ENCODE results near the gene SMIM41. TPM values are rescaled to one million over a fixed set of nuclear protein-coding genes. Genes with fewer than 3 reads are reported as not detected.

SMIM41 gene
- polyA plus RNA-seq, 1 donor from 2014 or later = not detected

DNA sequence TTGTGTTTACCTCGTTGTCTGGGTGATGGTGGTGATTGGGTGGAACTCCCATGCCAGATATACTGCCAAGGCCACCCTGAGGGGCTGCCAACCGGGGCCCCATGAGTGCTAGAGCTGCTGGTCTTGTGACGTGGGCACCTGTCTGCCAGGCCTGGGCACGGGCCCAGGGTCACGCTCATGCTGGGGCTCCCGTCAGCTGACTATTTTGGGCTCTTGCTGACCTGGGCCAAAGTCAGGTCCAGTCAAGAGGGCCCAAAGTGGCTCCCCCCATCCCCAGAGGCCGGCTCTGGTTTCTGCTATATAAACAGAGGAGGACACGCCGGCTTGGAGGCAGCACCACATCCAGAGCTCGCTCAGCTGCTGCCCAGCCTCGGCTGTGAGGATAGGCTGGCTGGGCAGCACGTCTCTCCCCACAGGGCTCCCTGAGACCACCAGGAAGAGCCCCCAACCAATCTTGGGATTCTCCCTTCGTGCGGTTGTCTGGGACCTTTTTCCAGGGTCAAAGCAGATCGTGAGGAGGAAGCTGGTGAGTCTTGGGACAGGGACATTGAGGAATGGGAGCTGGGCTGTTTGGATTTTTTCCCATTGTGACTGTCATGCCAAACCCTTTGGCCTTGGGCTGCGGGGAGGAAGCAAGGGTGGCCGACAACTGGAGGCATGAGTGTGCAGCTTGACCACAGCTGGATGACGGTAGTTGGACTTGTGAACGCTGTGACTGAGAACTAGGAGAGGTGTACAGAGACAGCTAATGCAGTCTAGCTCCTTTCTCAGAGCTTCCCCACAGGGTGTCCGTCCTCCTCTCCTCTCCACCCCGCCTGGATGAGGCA, 35.9 kb upstream of the SMIM41 start:
- Histone ChIP-seq H3K36me3 (ENCODE audit: insufficient read depth, low read length) (no peaks in the 10 kb centered on the region), H3K27ac (ENCODE audit: low read length) (no peak overlapping the region), H3K4me2 (ENCODE audit: low read length) (no peak overlapping the region), H3F3A (ENCODE audit: insufficient read depth, low read length, poor library complexity, severe bottlenecking) (no peaks in the 10 kb centered on the region), H3K9me2 (ENCODE audit: insufficient read depth, low read length) (no peaks in the 10 kb centered on the region), H3K4me3 (ENCODE audit: low read length) (no peak overlapping the region), H3K9ac (ENCODE audit: low read length) (no peak overlapping the region), H2AFZ (ENCODE audit: low read depth, low read length) (no peak overlapping the region), H4K20me1 (ENCODE audit: insufficient read depth) (no peaks in the 10 kb centered on the region), H3K27me3 (ENCODE audit: insufficient read depth, low read depth, low read length) (no peaks in the 10 kb centered on the region), H3K9me3 (ENCODE audit: low read length) (no peaks in the 10 kb centered on the region), H3K79me2 (replicated peaks; ENCODE audit: insufficient read depth, low read length) (no peaks in the 10 kb centered on the region)
- TF ChIP-seq SMC3 (conservative IDR thresholded peaks at IDR 0.05; ENCODE audit: poor library complexity) = no peak
- no peak for TF ChIP-seq EZH2 (IDR thresholded peaks at IDR 0.05; ENCODE audit: borderline replicate concordance, insufficient read depth, low read length, poor library complexity, severe bottlenecking)
- TF ChIP-seq TAF1 (IDR thresholded peaks at IDR 0.05; ENCODE audit: low read depth) = no peak

DNA sequence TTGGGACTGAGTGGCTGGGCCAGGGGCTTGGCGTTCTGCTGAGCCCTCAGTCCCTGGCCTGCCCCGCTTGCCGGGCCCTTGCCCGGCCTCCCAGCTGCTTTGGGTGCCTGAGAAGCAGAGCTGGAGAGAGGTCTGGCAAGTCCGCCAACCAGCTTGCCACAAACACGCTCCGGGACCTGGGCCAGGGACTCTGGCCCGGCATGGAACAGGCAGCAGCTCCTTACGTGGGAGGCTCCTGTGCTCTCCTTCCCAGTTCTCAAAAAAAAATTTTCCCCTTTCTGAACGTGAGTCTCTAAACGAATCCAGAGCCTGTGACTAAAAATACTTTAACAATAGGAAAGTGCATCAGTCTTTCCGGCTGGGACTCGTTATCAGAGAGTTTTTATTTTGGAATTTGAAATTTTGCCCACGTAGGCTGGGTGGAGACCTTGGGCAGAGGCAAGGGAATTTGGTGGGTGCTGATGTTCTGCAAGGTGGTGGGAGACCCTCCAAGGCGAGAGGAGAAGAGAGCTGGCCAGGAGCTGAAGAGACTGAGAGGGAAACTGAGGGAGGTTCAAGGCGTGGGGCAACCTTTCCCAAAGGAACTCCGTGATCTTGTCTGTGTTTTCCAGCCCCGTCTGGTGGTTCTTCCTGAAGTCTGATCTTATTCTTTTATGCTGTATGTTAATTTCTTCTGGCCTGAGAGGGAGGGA, 35.1 kb upstream of the SMIM41 start:
- TF ChIP-seq EP300 (conservative IDR thresholded peaks at IDR 0.05; ENCODE audit: poor library complexity, severe bottlenecking) (no peak), TAF1 (IDR thresholded peaks at IDR 0.05; ENCODE audit: low read depth) (no peak), POLR2AphosphoS5 (IDR thresholded peaks at IDR 0.05) (no peak), SMC3 (conservative IDR thresholded peaks at IDR 0.05; ENCODE audit: poor library complexity) (no peak), EZH2 (IDR thresholded peaks at IDR 0.05; ENCODE audit: borderline replicate concordance, insufficient read depth, low read length, poor library complexity, severe bottlenecking) (no peak), RAD21 (conservative IDR thresholded peaks at IDR 0.05) (no peak), MXI1 (conservative IDR thresholded peaks at IDR 0.05; ENCODE audit: poor library complexity, severe bottlenecking) (no peak)
- TF ChIP-seq, protein P1, sequence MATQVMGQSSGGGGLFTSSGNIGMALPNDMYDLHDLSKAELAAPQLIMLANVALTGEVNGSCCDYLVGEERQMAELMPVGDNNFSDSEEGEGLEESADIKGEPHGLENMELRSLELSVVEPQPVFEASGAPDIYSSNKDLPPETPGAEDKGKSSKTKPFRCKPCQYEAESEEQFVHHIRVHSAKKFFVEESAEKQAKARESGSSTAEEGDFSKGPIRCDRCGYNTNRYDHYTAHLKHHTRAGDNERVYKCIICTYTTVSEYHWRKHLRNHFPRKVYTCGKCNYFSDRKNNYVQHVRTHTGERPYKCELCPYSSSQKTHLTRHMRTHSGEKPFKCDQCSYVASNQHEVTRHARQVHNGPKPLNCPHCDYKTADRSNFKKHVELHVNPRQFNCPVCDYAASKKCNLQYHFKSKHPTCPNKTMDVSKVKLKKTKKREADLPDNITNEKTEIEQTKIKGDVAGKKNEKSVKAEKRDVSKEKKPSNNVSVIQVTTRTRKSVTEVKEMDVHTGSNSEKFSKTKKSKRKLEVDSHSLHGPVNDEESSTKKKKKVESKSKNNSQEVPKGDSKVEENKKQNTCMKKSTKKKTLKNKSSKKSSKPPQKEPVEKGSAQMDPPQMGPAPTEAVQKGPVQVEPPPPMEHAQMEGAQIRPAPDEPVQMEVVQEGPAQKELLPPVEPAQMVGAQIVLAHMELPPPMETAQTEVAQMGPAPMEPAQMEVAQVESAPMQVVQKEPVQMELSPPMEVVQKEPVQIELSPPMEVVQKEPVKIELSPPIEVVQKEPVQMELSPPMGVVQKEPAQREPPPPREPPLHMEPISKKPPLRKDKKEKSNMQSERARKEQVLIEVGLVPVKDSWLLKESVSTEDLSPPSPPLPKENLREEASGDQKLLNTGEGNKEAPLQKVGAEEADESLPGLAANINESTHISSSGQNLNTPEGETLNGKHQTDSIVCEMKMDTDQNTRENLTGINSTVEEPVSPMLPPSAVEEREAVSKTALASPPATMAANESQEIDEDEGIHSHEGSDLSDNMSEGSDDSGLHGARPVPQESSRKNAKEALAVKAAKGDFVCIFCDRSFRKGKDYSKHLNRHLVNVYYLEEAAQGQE (IDR thresholded peaks at IDR 0.05; ENCODE audit: borderline replicate concordance) = no peak
- TF ChIP-seq, protein P2, sequence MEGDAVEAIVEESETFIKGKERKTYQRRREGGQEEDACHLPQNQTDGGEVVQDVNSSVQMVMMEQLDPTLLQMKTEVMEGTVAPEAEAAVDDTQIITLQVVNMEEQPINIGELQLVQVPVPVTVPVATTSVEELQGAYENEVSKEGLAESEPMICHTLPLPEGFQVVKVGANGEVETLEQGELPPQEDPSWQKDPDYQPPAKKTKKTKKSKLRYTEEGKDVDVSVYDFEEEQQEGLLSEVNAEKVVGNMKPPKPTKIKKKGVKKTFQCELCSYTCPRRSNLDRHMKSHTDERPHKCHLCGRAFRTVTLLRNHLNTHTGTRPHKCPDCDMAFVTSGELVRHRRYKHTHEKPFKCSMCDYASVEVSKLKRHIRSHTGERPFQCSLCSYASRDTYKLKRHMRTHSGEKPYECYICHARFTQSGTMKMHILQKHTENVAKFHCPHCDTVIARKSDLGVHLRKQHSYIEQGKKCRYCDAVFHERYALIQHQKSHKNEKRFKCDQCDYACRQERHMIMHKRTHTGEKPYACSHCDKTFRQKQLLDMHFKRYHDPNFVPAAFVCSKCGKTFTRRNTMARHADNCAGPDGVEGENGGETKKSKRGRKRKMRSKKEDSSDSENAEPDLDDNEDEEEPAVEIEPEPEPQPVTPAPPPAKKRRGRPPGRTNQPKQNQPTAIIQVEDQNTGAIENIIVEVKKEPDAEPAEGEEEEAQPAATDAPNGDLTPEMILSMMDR (IDR thresholded peaks at IDR 0.05; ENCODE audit: poor library complexity, severe bottlenecking) = no peak
- Histone ChIP-seq H3K36me3 (ENCODE audit: insufficient read depth, low read length) (no peaks in the 10 kb centered on the region), H3K9me3 (ENCODE audit: low read length) (no peaks in the 10 kb centered on the region), H3K27ac (ENCODE audit: low read length) (no peak overlapping the region), H3K9me2 (ENCODE audit: insufficient read depth, low read length) (no peaks in the 10 kb centered on the region), H3K4me3 (ENCODE audit: low read length) (no peak overlapping the region), H2AFZ (ENCODE audit: low read depth, low read length) (no peak overlapping the region), H3F3A (ENCODE audit: insufficient read depth, low read length, poor library complexity, severe bottlenecking) (no peaks in the 10 kb centered on the region), H3K27me3 (ENCODE audit: insufficient read depth, low read depth, low read length) (no peaks in the 10 kb centered on the region), H3K4me2 (ENCODE audit: low read length) (no peak overlapping the region), H3K79me2 (replicated peaks; ENCODE audit: insufficient read depth, low read length) (no peaks in the 10 kb centered on the region), H4K20me1 (ENCODE audit: insufficient read depth) (no peaks in the 10 kb centered on the region), H3K9ac (ENCODE audit: low read length) (no peak overlapping the region)
